SJSA1 (cell line): ENCODE results near the gene C1orf87. TPM values are rescaled to one million over a fixed set of nuclear protein-coding genes. Genes with fewer than 3 reads are reported as not detected.
"Not testable (repeated sequence)": the region's sequence is repeated elsewhere in the genome, so short reads cannot be mapped to it uniquely, and the experiment has no call there.

ENCODE experiments used
- DNase-seq, 2 experiments: peaks; one replicate each; pipeline ENCODE4 v3.0.0-alpha.2; 2015 to 2020; ENCODE audit warnings: low spot score in 2 of 2, low read depth in 1 of 2
- H3K27ac ChIP-seq: fragments of 250-450 bp; sonication (Bioruptor Pico); 2 replicates; pipeline ENCODE4 v1.5.1; 2020; ENCODE audit warnings: mild to moderate bottlenecking, moderate library complexity
- H3K27me3 ChIP-seq: fragments of 250-450 bp; sonication (Bioruptor Pico); replicated peaks from 2 replicates; pipeline ENCODE4 v1.5.1; 2020; ENCODE audit warnings: mild to moderate bottlenecking, moderate library complexity
- H3K36me3 ChIP-seq: fragments of 250-450 bp; sonication (Bioruptor Pico); 2 replicates; pipeline ENCODE4 v1.5.1; 2020; ENCODE audit warnings: mild to moderate bottlenecking
- H3K4me1 ChIP-seq: fragments of 250-450 bp; sonication (Bioruptor Pico); replicated peaks from 2 replicates; pipeline ENCODE4 v1.6.1; 2021; ENCODE audit warnings: mild to moderate bottlenecking
- H3K4me3 ChIP-seq: fragments of 250-450 bp; sonication (Bioruptor Pico); 2 replicates; pipeline ENCODE4 v1.5.1; 2020; ENCODE audit warnings: mild to moderate bottlenecking
- H3K9me3 ChIP-seq: fragments of 250-450 bp; sonication (Bioruptor Pico); replicated peaks from 2 replicates; pipeline ENCODE4 v1.5.1; 2020; ENCODE audit warnings: mild to moderate bottlenecking
- total RNA-seq: library from RNA; depleted of rRNA; stranded (reverse); fragments of >200 nt; shearing (Covaris generic); gene quantifications from 2 replicates; pipeline ENCODE4 v1.2.3, GENCODE V29; 2014

Gene C1orf87
- total RNA-seq, 1 experiment from 2014 or later = not detected

- no peaks in the 10 kb centered on the region for H3K36me3 ChIP-seq
- no peaks in the 10 kb centered on the region for H3K9me3 ChIP-seq
- no peak overlapping the region for H3K4me3 ChIP-seq
- no peak overlapping the region for H3K27ac ChIP-seq
- H3K4me1 ChIP-seq = no peaks in the 10 kb centered on the region
- H3K27me3 ChIP-seq = no peaks in the 10 kb centered on the region
- no peak for DNase-seq
Observed at GRCh38 chr1:59973719-59974118, 99.9 kb downstream of the C1orf87 start.

- Histone ChIP-seq H3K9me3 (no peaks in the 10 kb centered on the region), H3K27ac (no peak overlapping the region), H3K4me1 (peaks cover 2% of the 10 kb centered on the region), H3K36me3 (no peaks in the 10 kb centered on the region), H3K4me3 (no peak overlapping the region), H3K27me3 (no peaks in the 10 kb centered on the region)
- no peak for DNase-seq
Observed at GRCh38 chr1:59972216-59972927, 101.2 kb downstream of the C1orf87 start.

GRCh38 chr1:59971464-59971911, 102.1 kb downstream of the C1orf87 start:
- no peak overlapping the region for H3K4me3 ChIP-seq
- no peaks in the 10 kb centered on the region for H3K27me3 ChIP-seq
- H3K9me3 ChIP-seq = no peaks in the 10 kb centered on the region
- H3K4me1 ChIP-seq = peaks cover 11% of the 10 kb centered on the region
- no peak overlapping the region for H3K27ac ChIP-seq
- no peaks in the 10 kb centered on the region for H3K36me3 ChIP-seq
- peak; percentile 64 to 65 for DNase-seq

- not testable (repeated sequence) for H3K9me3 ChIP-seq, H3K4me3 ChIP-seq, DNase-seq, H3K27ac ChIP-seq, H3K36me3 ChIP-seq, H3K27me3 ChIP-seq
- H3K4me1 ChIP-seq = peaks cover 12% of the 10 kb centered on the region
Observed at GRCh38 chr1:59969542-59970175, 103.9 kb downstream of the C1orf87 start.

- not testable (repeated sequence) for H3K27me3 ChIP-seq, H3K4me3 ChIP-seq, H3K9me3 ChIP-seq, H3K36me3 ChIP-seq, DNase-seq, H3K27ac ChIP-seq
- peaks cover 12% of the 10 kb centered on the region for H3K4me1 ChIP-seq
Observed at GRCh38 chr1:59968746-59969145, 104.8 kb downstream of the C1orf87 start.

GRCh38 chr1:59967780-59968179, 105.8 kb downstream of the C1orf87 start:
- H3K4me1 ChIP-seq = peaks cover 12% of the 10 kb centered on the region
- no peak overlapping the region for H3K4me3 ChIP-seq
- H3K36me3 ChIP-seq = no peaks in the 10 kb centered on the region
- no peak for DNase-seq
- H3K9me3 ChIP-seq = no peaks in the 10 kb centered on the region
- no peaks in the 10 kb centered on the region for H3K27me3 ChIP-seq
- H3K27ac ChIP-seq = no peak overlapping the region

- Histone ChIP-seq H3K4me1 (peaks cover 12% of the 10 kb centered on the region), H3K4me3 (no peak overlapping the region), H3K36me3 (no peaks in the 10 kb centered on the region), H3K9me3 (no peaks in the 10 kb centered on the region), H3K27me3 (no peaks in the 10 kb centered on the region), H3K27ac (no peak overlapping the region)
- DNase-seq = peak in 1 of 2 experiments; percentile 38
Observed at GRCh38 chr1:59967141-59967697, 106.4 kb downstream of the C1orf87 start.

GRCh38 chr1:59952065-59952464, 121.5 kb downstream of the C1orf87 start:
- no peak for DNase-seq

GRCh38 chr1:59949648-59950047, 123.9 kb downstream of the C1orf87 start:
- no peaks in the 10 kb centered on the region for H3K4me1 ChIP-seq
- H3K9me3 ChIP-seq = no peaks in the 10 kb centered on the region
- no peak overlapping the region for H3K27ac ChIP-seq
- no peak overlapping the region for H3K4me3 ChIP-seq
- H3K36me3 ChIP-seq = no peaks in the 10 kb centered on the region
- DNase-seq = no peak
- 0 out of 2 replicates have a peak, but pooled peaks cover 7% of the 10 kb centered on the region for H3K27me3 ChIP-seq

More at GRCh38 chr1:59952065-59952464, 121.5 kb downstream of the C1orf87 start:
- Histone ChIP-seq H3K27ac (no peak overlapping the region), H3K27me3 (no peaks in the 10 kb centered on the region), H3K4me1 (no peaks in the 10 kb centered on the region), H3K4me3 (no peak overlapping the region), H3K9me3 (no peaks in the 10 kb centered on the region), H3K36me3 (no peaks in the 10 kb centered on the region)

- Histone ChIP-seq H3K27me3 (0 out of 2 replicates have a peak, but pooled peaks cover 12% of the 10 kb centered on the region), H3K9me3 (no peaks in the 10 kb centered on the region), H3K4me3 (no peak overlapping the region), H3K36me3 (no peaks in the 10 kb centered on the region), H3K27ac (no peak overlapping the region), H3K4me1 (no peaks in the 10 kb centered on the region)
- no peak for DNase-seq
Observed at GRCh38 chr1:59948990-59949389, 124.6 kb downstream of the C1orf87 start.

- H3K9me3 ChIP-seq = no peaks in the 10 kb centered on the region
- peak in 1 of 2 experiments; percentile 22 for DNase-seq
- no peaks in the 10 kb centered on the region for H3K4me1 ChIP-seq
- H3K27me3 ChIP-seq = peaks cover 21% of the 10 kb centered on the region; the same call in 1 of the 2 replicates
- H3K36me3 ChIP-seq = no peaks in the 10 kb centered on the region
- H3K27ac ChIP-seq = no peak overlapping the region
- H3K4me3 ChIP-seq = no peak overlapping the region
Observed at GRCh38 chr1:59947047-59947938, 126.3 kb downstream of the C1orf87 start.

- Histone ChIP-seq H3K4me1 (no peaks in the 10 kb centered on the region), H3K4me3 (no peak overlapping the region), H3K9me3 (no peaks in the 10 kb centered on the region), H3K36me3 (no peaks in the 10 kb centered on the region), H3K27ac (no peak overlapping the region), H3K27me3 (peaks cover 21% of the 10 kb centered on the region)
- no peak for DNase-seq
Observed at GRCh38 chr1:59945790-59946189, 127.8 kb downstream of the C1orf87 start.
